H9 (cell line): Measurements from ENCODE around the gene ZNF653. TPM values are rescaled to one million over a fixed set of nuclear protein-coding genes. Genes with fewer than 3 reads are reported as not detected.

Experiments
- DNase-seq: peaks from one replicate; pipeline ENCODE4 v3.0.0-alpha.2; 2017
- H2AFZ ChIP-seq: one replicate; pipeline ENCODE4 v1.6.1; 2013; ENCODE audit warnings: mild to moderate bottlenecking, low read length, control low read depth, moderate library complexity
- H2AK5ac ChIP-seq: 2 replicates; pipeline ENCODE4 v1.6.1; 2013; ENCODE audit warnings: low read length, control low read depth, mixed read lengths; ENCODE audit not compliant: insufficient read length
- H2BK120ac ChIP-seq: one replicate; pipeline ENCODE4 v1.6.1; 2013; ENCODE audit warnings: low read depth, mild to moderate bottlenecking, low read length, control low read depth, inconsistent platforms; ENCODE audit not compliant: poor library complexity, severe bottlenecking
- H2BK12ac ChIP-seq: 2 replicates; pipeline ENCODE4 v1.6.1; 2013; ENCODE audit warnings: low read length, control low read depth, mixed read lengths, low read depth; ENCODE audit not compliant: insufficient read length
- H2BK15ac ChIP-seq: 2 replicates; pipeline ENCODE4 v1.6.1; 2013; ENCODE audit warnings: low read depth, low read length, control low read depth
- H2BK20ac ChIP-seq: one replicate; pipeline ENCODE4 v1.6.1; 2013; ENCODE audit warnings: low read depth, mild to moderate bottlenecking, low read length, control low read depth, inconsistent platforms; ENCODE audit not compliant: poor library complexity, severe bottlenecking
- H2BK5ac ChIP-seq: 2 replicates; pipeline ENCODE4 v1.6.1; 2013; ENCODE audit warnings: low read length, control low read depth, mixed read lengths; ENCODE audit not compliant: insufficient read length
- H3K14ac ChIP-seq: 2 replicates; pipeline ENCODE4 v1.6.1; 2013; ENCODE audit warnings: low read length, control low read depth; ENCODE audit not compliant: insufficient read depth
- H3K18ac ChIP-seq: 2 replicates; pipeline ENCODE4 v1.6.1; 2013; ENCODE audit warnings: low read depth, mild to moderate bottlenecking, mixed read lengths, low read length, control low read depth; ENCODE audit not compliant: insufficient read length
- H3K23ac ChIP-seq: 2 replicates; pipeline ENCODE4 v1.6.1; 2013; ENCODE audit warnings: low read length, control low read depth, mixed read lengths, low read depth; ENCODE audit not compliant: insufficient read length
- H3K23me2 ChIP-seq: 2 replicates; pipeline ENCODE4 v1.6.1; 2013; ENCODE audit warnings: low read depth, mild to moderate bottlenecking, mixed read lengths, low read length, control low read depth; ENCODE audit not compliant: insufficient read length, poor library complexity, severe bottlenecking
- H3K27ac ChIP-seq: 2 replicates; pipeline ENCODE4 v1.5.1; 2013; ENCODE audit warnings: low read length, control low read depth, mixed read lengths, low read depth; ENCODE audit not compliant: insufficient read length
- H3K27me3 ChIP-seq: 2 replicates; pipeline ENCODE4 v1.6.1; 2013; ENCODE audit warnings: low read length, control low read depth, inconsistent platforms; ENCODE audit not compliant: insufficient read depth
- H3K4ac ChIP-seq: 2 replicates; pipeline ENCODE4 v1.6.1; 2013; ENCODE audit warnings: low read depth, mild to moderate bottlenecking, control low read depth, inconsistent platforms, low read length, moderate library complexity
- H3K4me1 ChIP-seq: 2 replicates; pipeline ENCODE4 v1.6.1; 2013; ENCODE audit warnings: low read length, control low read depth, inconsistent platforms; ENCODE audit not compliant: insufficient read depth
- H3K4me2 ChIP-seq: 2 replicates; pipeline ENCODE4 v1.6.1; 2013; ENCODE audit warnings: low read length, control low read depth, mixed read lengths; ENCODE audit not compliant: insufficient read length, insufficient read depth
- H3K56ac ChIP-seq: 2 replicates; pipeline ENCODE4 v1.6.1; 2013; ENCODE audit warnings: low read depth, mild to moderate bottlenecking, mixed read lengths, low read length, control low read depth; ENCODE audit not compliant: insufficient read length
- H3K79me1 ChIP-seq: 2 replicates; pipeline ENCODE4 v1.6.1; 2013; ENCODE audit warnings: low read depth, mild to moderate bottlenecking, moderate library complexity, low read length, control low read depth, inconsistent platforms; ENCODE audit not compliant: insufficient read depth, poor library complexity, severe bottlenecking
- H3K79me2 ChIP-seq: 2 replicates; pipeline ENCODE4 v1.6.1; 2013; ENCODE audit warnings: low read length, control low read depth, inconsistent platforms; ENCODE audit not compliant: insufficient read depth
- H3K9ac ChIP-seq: 2 replicates; pipeline ENCODE4 v1.6.1; 2013; ENCODE audit warnings: low read length, control low read depth, mixed read lengths; ENCODE audit not compliant: insufficient read length; ENCODE audit errors: extremely low read depth
- H3K9me3 ChIP-seq: one replicate; pipeline ENCODE4 v1.6.1; 2013; ENCODE audit warnings: low read depth, low read length, inconsistent platforms; ENCODE audit not compliant: control insufficient read depth
- H3T11ph ChIP-seq: one replicate; pipeline ENCODE4 v1.6.1; 2013; ENCODE audit warnings: mild to moderate bottlenecking, low read length, control low read depth, inconsistent platforms
- H4K20me1 ChIP-seq: one replicate; pipeline ENCODE4 v1.6.1; 2013; ENCODE audit not compliant: control insufficient read depth, insufficient read length, insufficient read depth
- H4K5ac ChIP-seq: 2 replicates; pipeline ENCODE4 v1.6.1; 2013; ENCODE audit warnings: low read depth, mild to moderate bottlenecking, mixed read lengths, low read length, control low read depth; ENCODE audit not compliant: insufficient read length
- H4K8ac ChIP-seq: replicated peaks from 2 replicates; pipeline ENCODE4 v1.6.1; 2013; ENCODE audit warnings: low read length, control low read depth, mixed read lengths, low read depth; ENCODE audit not compliant: insufficient read length
- H4K91ac ChIP-seq: 2 replicates; pipeline ENCODE4 v1.6.1; 2013; ENCODE audit warnings: low read depth, mild to moderate bottlenecking, moderate library complexity, mixed read lengths, low read length, control low read depth; ENCODE audit not compliant: insufficient read length
- H3K27ac Mint-ChIP-seq, 3 experiments: 2 replicates in 2 of 3; 3 replicates in 1 of 3; pipeline ENCODE4 v1.8.0; 2020 to 2021; ENCODE audit warnings: mixed read lengths in 3 of 3, mild to moderate bottlenecking in 1 of 3, moderate library complexity in 1 of 3
- H3K27me3 Mint-ChIP-seq: 2 replicates; pipeline ENCODE4 v1.8.0; 2021; ENCODE audit warnings: low read depth, mild to moderate bottlenecking, moderate library complexity, mixed read lengths
- H3K36me3 Mint-ChIP-seq, 3 experiments: 2 replicates in 2 of 3; 3 replicates in 1 of 3; pipeline ENCODE4 v1.8.0; 2020 to 2021; ENCODE audit warnings: low read depth in 3 of 3, mixed read lengths in 3 of 3; ENCODE audit not compliant: insufficient read depth in 1 of 3
- H3K4me1 Mint-ChIP-seq, 2 experiments: 2 replicates each; pipeline ENCODE4 v1.8.0; 2020; ENCODE audit warnings: mixed read lengths in 2 of 2
- H3K4me3 Mint-ChIP-seq, 2 experiments: 2 replicates in 1 of 2; 3 replicates in 1 of 2; pipeline ENCODE4 v1.8.0; 2020 to 2021; ENCODE audit warnings: mild to moderate bottlenecking in 2 of 2, mixed read lengths in 2 of 2, moderate library complexity in 1 of 2
- H3K9me3 Mint-ChIP-seq, 2 experiments: 2 replicates in 1 of 2; 3 replicates in 1 of 2; pipeline ENCODE4 v1.8.0; 2020; ENCODE audit warnings: mild to moderate bottlenecking in 2 of 2, mixed read lengths in 2 of 2, moderate library complexity in 1 of 2
- WGBS: extraction: QIAGEN DNeasy Blood & Tissue Kit; methylation state at CpG from one replicate; pipeline ENCODE4 v1.1.7; 2013; ENCODE audit warnings: missing lambda C conversion rate, low lambda C conversion rate, mixed read lengths; ENCODE audit not compliant: insufficient read length; ENCODE audit errors: extremely low coverage; 5-methylcytosine and 5-hydroxymethylcytosine counted together
- total RNA-seq: library from RNA; stranded (reverse); gene quantifications from 2 replicates; pipeline ENCODE4 v1.2.1, GENCODE V29; 2021
- TF ChIP-seq, protein P1 (sequence below): fragments of 200-600 bp; sonication (generic); conservative IDR thresholded peaks from 3 replicates; pipeline ENCODE4 v1.8.0; 2021; ENCODE audit warnings: antibody characterized with exemption, mild to moderate bottlenecking

The ZNF653 gene
- total RNA-seq, 1 experiment from 2014 or later, result 11.6 TPM

DNA sequence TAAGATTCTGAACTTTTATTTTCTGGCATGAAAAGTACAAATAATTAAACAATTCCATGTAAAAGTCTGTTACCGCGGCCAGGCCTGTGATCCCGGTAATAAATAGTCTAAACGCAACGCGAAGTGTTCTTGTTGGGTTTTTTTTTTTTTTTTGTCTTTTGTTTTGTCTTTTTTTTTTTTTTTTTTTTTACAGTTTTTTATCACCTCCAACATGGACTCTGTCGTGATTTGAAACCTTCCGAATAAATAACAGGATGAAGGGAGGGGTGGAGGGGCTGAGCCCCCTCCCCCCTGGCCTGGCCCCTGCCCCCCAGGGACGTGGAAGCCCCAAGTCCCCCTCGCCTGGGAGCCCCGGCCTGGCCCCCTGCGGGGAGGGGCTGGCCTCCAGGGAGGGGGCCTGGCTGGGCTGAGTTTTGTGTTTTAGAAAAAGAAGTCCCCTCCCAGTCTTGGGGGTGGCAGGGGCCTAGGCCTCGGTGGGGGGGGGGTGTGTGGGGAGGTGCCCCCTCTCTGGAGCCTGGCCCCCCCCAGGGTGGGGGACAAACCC lies 54.2 kb downstream of the ZNF653 start:
- H4K91ac ChIP-seq, result no peak overlapping the region
- DNase-seq, result no peak
- H3K4me3 Mint-ChIP-seq, result no peak overlapping the region; a peak in 1 of 5 replicates
- peaks cover 15 to 38% of the 10 kb centered on the region in 2 experiments for H3K4me1 Mint-ChIP-seq
- H3K23ac ChIP-seq, result no peak overlapping the region
- TF ChIP-seq, protein P1, sequence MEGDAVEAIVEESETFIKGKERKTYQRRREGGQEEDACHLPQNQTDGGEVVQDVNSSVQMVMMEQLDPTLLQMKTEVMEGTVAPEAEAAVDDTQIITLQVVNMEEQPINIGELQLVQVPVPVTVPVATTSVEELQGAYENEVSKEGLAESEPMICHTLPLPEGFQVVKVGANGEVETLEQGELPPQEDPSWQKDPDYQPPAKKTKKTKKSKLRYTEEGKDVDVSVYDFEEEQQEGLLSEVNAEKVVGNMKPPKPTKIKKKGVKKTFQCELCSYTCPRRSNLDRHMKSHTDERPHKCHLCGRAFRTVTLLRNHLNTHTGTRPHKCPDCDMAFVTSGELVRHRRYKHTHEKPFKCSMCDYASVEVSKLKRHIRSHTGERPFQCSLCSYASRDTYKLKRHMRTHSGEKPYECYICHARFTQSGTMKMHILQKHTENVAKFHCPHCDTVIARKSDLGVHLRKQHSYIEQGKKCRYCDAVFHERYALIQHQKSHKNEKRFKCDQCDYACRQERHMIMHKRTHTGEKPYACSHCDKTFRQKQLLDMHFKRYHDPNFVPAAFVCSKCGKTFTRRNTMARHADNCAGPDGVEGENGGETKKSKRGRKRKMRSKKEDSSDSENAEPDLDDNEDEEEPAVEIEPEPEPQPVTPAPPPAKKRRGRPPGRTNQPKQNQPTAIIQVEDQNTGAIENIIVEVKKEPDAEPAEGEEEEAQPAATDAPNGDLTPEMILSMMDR, result no peak
- H2AK5ac ChIP-seq, result no peak overlapping the region
- no peaks in the 10 kb centered on the region for H3K27me3 ChIP-seq
- no peak overlapping the region for H2BK15ac ChIP-seq
- peaks cover 8 to 32% (median 25%) of the 10 kb centered on the region in 3 experiments; a peak in 6 of 7 replicates for H3K36me3 Mint-ChIP-seq
- no peak overlapping the region for H3K9ac ChIP-seq
- H3K79me1 ChIP-seq, result no peaks in the 10 kb centered on the region
- no peak overlapping the region for H2AFZ ChIP-seq
- H3K9me3 Mint-ChIP-seq, result no peaks in the 10 kb centered on the region; a peak in 1 of 5 replicates
- H3K56ac ChIP-seq, result no peak overlapping the region
- H3K9me3 ChIP-seq, result no peaks in the 10 kb centered on the region
- no peak overlapping the region for H3K14ac ChIP-seq
- H3T11ph ChIP-seq, result no peak overlapping the region
- no peaks in the 10 kb centered on the region for H4K20me1 ChIP-seq
- H4K8ac ChIP-seq, result no peak overlapping the region
- H2BK5ac ChIP-seq, result no peak overlapping the region
- no peaks in the 10 kb centered on the region for H3K27me3 Mint-ChIP-seq
- H3K4ac ChIP-seq, result no peak overlapping the region
- no peak overlapping the region for H3K27ac ChIP-seq
- no peak overlapping the region for H3K18ac ChIP-seq
- no peaks in the 10 kb centered on the region for H3K79me2 ChIP-seq
- H2BK12ac ChIP-seq, result no peak overlapping the region
- no peak overlapping the region for H3K4me2 ChIP-seq
- no CpG with 5 or more reads among the region's 13 CpGs for WGBS
- H3K23me2 ChIP-seq, result no peaks in the 10 kb centered on the region
- no peak overlapping the region for H2BK120ac ChIP-seq
- no peaks in the 10 kb centered on the region for H3K4me1 ChIP-seq
- peak overlapping the region in 1 of 3 experiments; percentile 64; a peak in 1 of 7 replicates for H3K27ac Mint-ChIP-seq
- no peak overlapping the region for H2BK20ac ChIP-seq
- no peak overlapping the region for H4K5ac ChIP-seq
